ENCODE data around the gene ZNF610. TPM values are rescaled to one million over a fixed set of nuclear protein-coding genes. Genes with fewer than 3 reads are reported as not detected.
"Not testable (repeated sequence)": the region's sequence is repeated elsewhere in the genome, so short reads cannot be mapped to it uniquely, and the experiment has no call there.

Gene ZNF610
- polyA plus RNA-seq, 2 of the 4 experiments (the other 2 are of a cell fraction), result not detected

GRCh38 chr19:52331757-52332156, 4.3 kb upstream of the ZNF610 start (continued):
- TF ChIP-seq NR3C1 (IDR thresholded peaks at IDR 0.05), result no peak

GRCh38 chr19:52335768-52336116, 301 bp upstream of the ZNF610 start:
- FAIRE-seq, result no peak
- ATAC-seq, result no peak
- TF ChIP-seq MAZ (IDR thresholded peaks at IDR 0.05; ENCODE audit: borderline replicate concordance, low read depth, low read length) (no peak), POLR2AphosphoS2 (conservative IDR thresholded peaks at IDR 0.05; ENCODE audit: low read length) (no peak), EHMT2 (IDR thresholded peaks at IDR 0.05; ENCODE audit: low read depth) (no peak), BHLHE40 (IDR thresholded peaks at IDR 0.05; ENCODE audit: low read depth, low read length) (no peak), HOXB5 (CRISPR knock-in tag; IDR thresholded peaks at IDR 0.05) (no peak), NFE2L2 (conservative IDR thresholded peaks at IDR 0.05; ENCODE audit: low read length) (no peak), PBX3 (IDR thresholded peaks at IDR 0.05) (no peak), ESRRA (IDR thresholded peaks at IDR 0.05; ENCODE audit: borderline replicate concordance, low read length) (no peak), TP53 (CRISPR knock-in tag; IDR thresholded peaks at IDR 0.05) (no peak), ZC3H11A (IDR thresholded peaks at IDR 0.05) (no peak), RNF2 (IDR thresholded peaks at IDR 0.05; ENCODE audit: borderline replicate concordance, low read depth) (no peak), EP300 (IDR thresholded peaks at IDR 0.05) (no peak)
- Histone ChIP-seq H3K9me3 (peaks cover 78% of the 10 kb centered on the region), H3K27ac (no peak overlapping the region), H3K4me3 (no peak overlapping the region; the same call in 2 of the 3 replicates), H3K4me1 (no peaks in the 10 kb centered on the region), H3K4me2 (no peak overlapping the region)
- ChIA-PET POLR2A (no interaction called here), CTCF (interaction anchor here (0.8 kb wide), 1 partner anchor 9 kb away, joined by 4 read pairs; no protein-coding TSS in a partner anchor)
- DNase-seq (ENCODE audit: low read depth in 1 of 2, low spot score in 1 of 2), result no peak
- WGBS (ENCODE audit: missing lambda C conversion rate), result 56% methylated on average over 9 of the region's 9 CpGs

GRCh38 chr19:52336791-52337381, 843 bp downstream of the ZNF610 start:
- DNase-seq (ENCODE audit: low read depth in 1 of 2, low spot score in 1 of 2) (no peak), FAIRE-seq (no peak), ATAC-seq (no peak)
- no peak overlapping the region for H3K27ac ChIP-seq
- 34% methylated on average over 9 of the region's 9 CpGs for WGBS (ENCODE audit: missing lambda C conversion rate)
- H3K4me1 ChIP-seq, result no peaks in the 10 kb centered on the region
- CTCF ChIA-PET, result no interaction called here
- POLR2A ChIA-PET, result no interaction called here
- H3K9me3 ChIP-seq, result peaks cover 77% of the 10 kb centered on the region
- no peak for TF ChIP-seq MAFK (IDR thresholded peaks at IDR 0.05; ENCODE audit: partially characterized antibody)
- TF ChIP-seq RFX5 (IDR thresholded peaks at IDR 0.05), result no peak
- TF ChIP-seq ESRRA (IDR thresholded peaks at IDR 0.05; ENCODE audit: borderline replicate concordance, low read length), result no peak
- TF ChIP-seq, protein P1, sequence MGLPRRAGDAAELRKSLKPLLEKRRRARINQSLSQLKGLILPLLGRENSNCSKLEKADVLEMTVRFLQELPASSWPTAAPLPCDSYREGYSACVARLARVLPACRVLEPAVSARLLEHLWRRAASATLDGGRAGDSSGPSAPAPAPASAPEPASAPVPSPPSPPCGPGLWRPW (IDR thresholded peaks at IDR 0.05), result no peak
- no peak for TF ChIP-seq HEYL (CRISPR knock-in tag; IDR thresholded peaks at IDR 0.05)
- no peak for TF ChIP-seq MYC (IDR thresholded peaks at IDR 0.05; ENCODE audit: borderline replicate concordance, low read length)
- TF ChIP-seq HOXA7 (CRISPR knock-in tag; IDR thresholded peaks at IDR 0.05), result no peak
- no peak for TF ChIP-seq FOXS1 (CRISPR knock-in tag; IDR thresholded peaks at IDR 0.05)
- TF ChIP-seq PBX3 (IDR thresholded peaks at IDR 0.05), result no peak
- no peak for TF ChIP-seq ZNF302 (CRISPR knock-in tag; IDR thresholded peaks at IDR 0.05)
- TF ChIP-seq FOSL2 (IDR thresholded peaks at IDR 0.05), result no peak
- no peak for TF ChIP-seq FOSL2 (CRISPR knock-in tag; IDR thresholded peaks at IDR 0.05)
- no peak for TF ChIP-seq EP300 (IDR thresholded peaks at IDR 0.05)
- no peak for TF ChIP-seq JUNB (IDR thresholded peaks at IDR 0.05)
- no peak for TF ChIP-seq CHD2 (IDR thresholded peaks at IDR 0.05; ENCODE audit: low read length, partially characterized antibody)
- TF ChIP-seq, protein P2, sequence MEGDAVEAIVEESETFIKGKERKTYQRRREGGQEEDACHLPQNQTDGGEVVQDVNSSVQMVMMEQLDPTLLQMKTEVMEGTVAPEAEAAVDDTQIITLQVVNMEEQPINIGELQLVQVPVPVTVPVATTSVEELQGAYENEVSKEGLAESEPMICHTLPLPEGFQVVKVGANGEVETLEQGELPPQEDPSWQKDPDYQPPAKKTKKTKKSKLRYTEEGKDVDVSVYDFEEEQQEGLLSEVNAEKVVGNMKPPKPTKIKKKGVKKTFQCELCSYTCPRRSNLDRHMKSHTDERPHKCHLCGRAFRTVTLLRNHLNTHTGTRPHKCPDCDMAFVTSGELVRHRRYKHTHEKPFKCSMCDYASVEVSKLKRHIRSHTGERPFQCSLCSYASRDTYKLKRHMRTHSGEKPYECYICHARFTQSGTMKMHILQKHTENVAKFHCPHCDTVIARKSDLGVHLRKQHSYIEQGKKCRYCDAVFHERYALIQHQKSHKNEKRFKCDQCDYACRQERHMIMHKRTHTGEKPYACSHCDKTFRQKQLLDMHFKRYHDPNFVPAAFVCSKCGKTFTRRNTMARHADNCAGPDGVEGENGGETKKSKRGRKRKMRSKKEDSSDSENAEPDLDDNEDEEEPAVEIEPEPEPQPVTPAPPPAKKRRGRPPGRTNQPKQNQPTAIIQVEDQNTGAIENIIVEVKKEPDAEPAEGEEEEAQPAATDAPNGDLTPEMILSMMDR (IDR thresholded peaks at IDR 0.05), result no peak
- TF ChIP-seq BCL3 (IDR thresholded peaks at IDR 0.05), result no peak
- TF ChIP-seq POLR2AphosphoS2 (conservative IDR thresholded peaks at IDR 0.05; ENCODE audit: low read length), result no peak
- TF ChIP-seq MAZ (IDR thresholded peaks at IDR 0.05; ENCODE audit: borderline replicate concordance, low read depth, low read length), result no peak
- no peak overlapping the region for H3K4me2 ChIP-seq
- H3K4me3 ChIP-seq, result no peak overlapping the region; the same call in 2 of the 3 replicates

DNA sequence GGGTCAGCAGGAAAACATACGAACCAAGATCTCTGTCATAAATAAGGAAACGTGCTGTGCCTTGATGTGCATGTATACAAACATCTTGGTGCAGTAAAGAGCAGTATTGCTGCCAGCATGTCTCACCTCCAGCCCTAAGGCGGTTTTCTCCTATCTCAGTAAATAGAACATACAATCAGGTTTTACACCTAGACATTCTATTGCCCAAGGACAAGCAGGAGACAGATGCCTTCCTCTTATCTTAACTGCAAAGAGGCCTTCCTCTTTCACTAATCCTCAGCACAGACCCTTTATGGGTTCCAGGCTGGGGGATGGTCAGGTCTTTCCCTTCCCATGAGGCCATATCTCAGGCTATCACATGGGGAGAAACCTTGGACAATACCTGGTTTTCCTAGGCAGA, 3.0 kb downstream of the ZNF610 start:
- H3K4me3 ChIP-seq; ATAC-seq; H3K4me1 ChIP-seq; POLR2A ChIA-PET; H3K27ac ChIP-seq; FAIRE-seq; CTCF ChIA-PET; H3K4me2 ChIP-seq; DNase-seq (ENCODE audit: low read depth in 1 of 2, low spot score in 1 of 2): not testable (repeated sequence)
- 5% methylated on average over 3 of the region's 3 CpGs for WGBS (ENCODE audit: missing lambda C conversion rate)
- peaks cover 78% of the 10 kb centered on the region for H3K9me3 ChIP-seq

All from A549 (cell line).